Measurements from ENCODE around the gene FEM1B.

GRCh38 chr15:68279779-68280753 is 2.5 kb downstream of the FEM1B start:
- no peak for TF ChIP-seq POLR2A (IDR thresholded peaks at IDR 0.05; ENCODE audit: low read depth)
- TF ChIP-seq CTCF (IDR thresholded peaks at IDR 0.05) = no peak
- TF ChIP-seq POLR2AphosphoS5 (IDR thresholded peaks at IDR 0.05) = no peak
- no peak for TF ChIP-seq EP300 (IDR thresholded peaks at IDR 0.05)

Data from esophagus muscularis mucosa (tissue), 4 donors.